Neural progenitor cell (in vitro differentiated cells): Measurements from ENCODE around the gene ZBTB42. TPM values are rescaled to one million over a fixed set of nuclear protein-coding genes. Genes with fewer than 3 reads are reported as not detected.

Experiments
- DNase-seq: peaks from one replicate; pipeline ENCODE4 v3.0.0-alpha.2; 2016; ENCODE audit warnings: low spot score
- H2AFZ ChIP-seq: fragments of 200-600 bp; sonication (generic); replicated peaks from 2 replicates; pipeline ENCODE4 v1.6.1; 2016; ENCODE audit warnings: antibody characterized with exemption
- H3F3A ChIP-seq: fragments of 200-600 bp; sonication (generic); 2 replicates; pipeline ENCODE4 v1.6.1; 2016; ENCODE audit warnings: antibody characterized with exemption, low read depth
- H3K27ac ChIP-seq: fragments of 200-600 bp; sonication (generic); 2 replicates; pipeline ENCODE4 v1.5.1; 2016; ENCODE audit warnings: mild to moderate bottlenecking
- H3K27me3 ChIP-seq: fragments of 200-600 bp; sonication (generic); 2 replicates; pipeline ENCODE4 v1.6.1; 2016; ENCODE audit warnings: mild to moderate bottlenecking, moderate library complexity
- H3K36me3 ChIP-seq: fragments of 200-600 bp; sonication (generic); 2 replicates; pipeline ENCODE4 v1.5.1; 2016
- H3K4me1 ChIP-seq: fragments of 200-600 bp; sonication (generic); 2 replicates; pipeline ENCODE4 v1.6.1; 2016; ENCODE audit warnings: mixed run types
- H3K4me2 ChIP-seq: fragments of 200-600 bp; sonication (generic); 2 replicates; pipeline ENCODE4 v1.6.1; 2016
- H3K4me3 ChIP-seq: fragments of 200-600 bp; sonication (generic); 2 replicates; pipeline ENCODE4 v1.5.1; 2016
- H3K79me2 ChIP-seq: fragments of 200-600 bp; sonication (generic); 2 replicates; pipeline ENCODE4 v1.6.1; 2016; ENCODE audit warnings: low read depth
- H3K9ac ChIP-seq: fragments of 200-600 bp; sonication (generic); 2 replicates; pipeline ENCODE4 v1.6.1; 2016
- H3K9me3 ChIP-seq: fragments of 200-600 bp; sonication (generic); 2 replicates; pipeline ENCODE4 v1.5.1; 2016; ENCODE audit warnings: low read depth
- H4K20me1 ChIP-seq: fragments of 200-600 bp; sonication (generic); 2 replicates; pipeline ENCODE4 v1.6.1; 2016; ENCODE audit warnings: low read depth
- H3K27ac Mint-ChIP-seq: 3 replicates; pipeline ENCODE4 v1.8.0; 2021; ENCODE audit warnings: mixed read lengths
- H3K27me3 Mint-ChIP-seq: 2 replicates; pipeline ENCODE4 v1.8.0; 2022; ENCODE audit warnings: low read depth, mild to moderate bottlenecking, inconsistent platforms, moderate library complexity, mixed read lengths; ENCODE audit not compliant: insufficient read depth
- H3K36me3 Mint-ChIP-seq: 3 replicates; pipeline ENCODE4 v1.8.0; 2021; ENCODE audit warnings: mixed read lengths
- H3K4me1 Mint-ChIP-seq: 3 replicates; pipeline ENCODE4 v1.8.0; 2021; ENCODE audit warnings: mixed read lengths
- H3K4me3 Mint-ChIP-seq: 3 replicates; pipeline ENCODE4 v1.8.0; 2021; ENCODE audit warnings: mild to moderate bottlenecking, moderate library complexity, mixed read lengths
- H3K9me3 Mint-ChIP-seq: 3 replicates; pipeline ENCODE4 v1.8.0; 2020; ENCODE audit warnings: mixed read lengths
- CTCF ChIP-seq: fragments of 200-600 bp; sonication (generic); IDR thresholded peaks from 2 replicates; pipeline ENCODE4 v1.5.1; 2017; ENCODE audit warnings: antibody characterized with exemption, mild to moderate bottlenecking
- EZH2 ChIP-seq: fragments of 200-600 bp; sonication (generic); IDR thresholded peaks from 2 replicates; pipeline ENCODE4 v1.6.1; 2017; ENCODE audit warnings: antibody characterized with exemption, mild to moderate bottlenecking, moderate library complexity
- EZH2phosphoT487 ChIP-seq: fragments of 200-600 bp; sonication (generic); IDR thresholded peaks from 2 replicates; pipeline ENCODE4 v1.6.1; 2017; ENCODE audit warnings: antibody characterized with exemption
- total RNA-seq: library from RNA; depleted of rRNA; stranded (reverse); fragments of >200 nt; gene quantifications from 2 replicates; pipeline ENCODE4 v1.2.3, GENCODE V29; 2015; ENCODE audit warnings: low replicate concordance

ZBTB42 gene
- total RNA-seq: 0.41 and 1.1 TPM in 2 replicates

- H3K27ac Mint-ChIP-seq: no peak within 1 kb of the TSS
- H3K27me3 Mint-ChIP-seq: peaks cover 40% of the 10 kb centered on the region
These were observed at the start of gene ZBTB42 for GRCh38 chr14:104800771-104801519. Gene ZBTB42 (plus strand): TSS chr14:104801101. CDS start chr14:104801198, 97 bp downstream.

GRCh38 chr14:104751539-104752422 lies 49.1 kb upstream of the ZBTB42 start:
- H3K9me3 ChIP-seq: no peaks in the 10 kb centered on the region
- H3K27me3 ChIP-seq: no peaks in the 10 kb centered on the region
- no peak overlapping the region for H3K9ac ChIP-seq
- Mint-ChIP-seq H3K27me3 (peaks cover 8% of the 10 kb centered on the region), H3K4me1 (peaks cover 43% of the 10 kb centered on the region), H3K36me3 (peaks cover 6% of the 10 kb centered on the region), H3K9me3 (peaks cover 9% of the 10 kb centered on the region), H3K27ac (peak overlapping the region; percentile 21), H3K4me3 (peak overlapping the region; percentile 95)
- H3K36me3 ChIP-seq: no peaks in the 10 kb centered on the region
- peak overlapping the region; percentile 48 for H3K4me3 ChIP-seq
- peaks cover 37% of the 10 kb centered on the region for H3K79me2 ChIP-seq
- H3F3A ChIP-seq: peaks cover 21% of the 10 kb centered on the region
- TF ChIP-seq EZH2phosphoT487: no peak
- no peak for TF ChIP-seq CTCF
- no peak for TF ChIP-seq EZH2
- H3K27ac ChIP-seq: no peak overlapping the region
- peak overlapping the region; percentile 73 for H3K4me2 ChIP-seq
- peaks cover 37% of the 10 kb centered on the region for H4K20me1 ChIP-seq
- peaks cover 15% of the 10 kb centered on the region for H3K4me1 ChIP-seq
- H2AFZ ChIP-seq: peak overlapping the region; percentile 88
- DNase-seq: no peak

More at GRCh38 chr14:104800771-104801519, at the start of gene ZBTB42:
- no peaks in the 10 kb centered on the region for H3K36me3 Mint-ChIP-seq
- Histone ChIP-seq H3K36me3 (no peaks in the 10 kb centered on the region), H3F3A (peaks cover 33% of the 10 kb centered on the region), H3K4me1 (peaks cover 11% of the 10 kb centered on the region), H2AFZ (peak within 1 kb of the TSS; percentile 76), H3K79me2 (no peaks in the 10 kb centered on the region), H3K9ac (no peak within 1 kb of the TSS), H3K27ac (no peak within 1 kb of the TSS), H3K4me3 (peak within 1 kb of the TSS; percentile 70), H3K4me2 (peak within 1 kb of the TSS; percentile 100), H4K20me1 (peaks cover 19% of the 10 kb centered on the region), H3K9me3 (no peaks in the 10 kb centered on the region), H3K27me3 (peaks cover 79% of the 10 kb centered on the region)
- TF ChIP-seq CTCF: no peak
- peak; percentile 91 for TF ChIP-seq EZH2phosphoT487
- peak; percentile 92 for TF ChIP-seq EZH2
- H3K9me3 Mint-ChIP-seq: peaks cover 2% of the 10 kb centered on the region
- DNase-seq: peak; percentile 69
- H3K4me1 Mint-ChIP-seq: peaks cover 27% of the 10 kb centered on the region
- peak within 1 kb of the TSS; percentile 87 for H3K4me3 Mint-ChIP-seq

GRCh38 chr14:104752423-104752734 lies 48.5 kb upstream of the ZBTB42 start:
- Histone ChIP-seq H3K27me3 (no peaks in the 10 kb centered on the region), H3K79me2 (peaks cover 37% of the 10 kb centered on the region), H2AFZ (peak overlapping the region; percentile 88), H3K36me3 (no peaks in the 10 kb centered on the region), H3K4me1 (peaks cover 15% of the 10 kb centered on the region), H3K9me3 (no peaks in the 10 kb centered on the region), H3K9ac (no peak overlapping the region), H4K20me1 (peaks cover 43% of the 10 kb centered on the region), H3K4me2 (peak overlapping the region; percentile 73), H3F3A (peaks cover 21% of the 10 kb centered on the region), H3K27ac (no peak overlapping the region), H3K4me3 (peak overlapping the region; percentile 48)
- Mint-ChIP-seq H3K27me3 (peaks cover 8% of the 10 kb centered on the region), H3K4me3 (peak overlapping the region; percentile 95), H3K36me3 (peaks cover 6% of the 10 kb centered on the region), H3K4me1 (peaks cover 45% of the 10 kb centered on the region), H3K9me3 (peaks cover 9% of the 10 kb centered on the region), H3K27ac (peak overlapping the region; percentile 21)
- no peak for DNase-seq
- no peak for TF ChIP-seq CTCF
- no peak for TF ChIP-seq EZH2phosphoT487
- no peak for TF ChIP-seq EZH2
